ENCODE measurements around the gene ATG7.

- TF ChIP-seq CTCF (IDR thresholded peaks at IDR 0.05; ENCODE audit: low read depth, low read length) (no peak), POLR2A (IDR thresholded peaks at IDR 0.05; ENCODE audit: extremely low read depth, insufficient read length) (no peak), MYC (IDR thresholded peaks at IDR 0.05; ENCODE audit: low read depth, low read length) (no peak), MAX (IDR thresholded peaks at IDR 0.05; ENCODE audit: low read depth, low read length) (no peak)
Observed at GRCh38 chr3:11327619-11328018, 55.4 kb downstream of the ATG7 start.

Measured in NB4 (cell line).